SKM-1 treated with dmso at 0.1 percent for 144 hours (cell line): ENCODE data around the gene RUNX1.

ENCODE experiments used
- DNase-seq: peaks from one replicate; lab custom pipeline; 2025; ENCODE audit not compliant: unreplicated experiment; lab: John Stamatoyannopoulos, UW

The RUNX1 gene

DNA sequence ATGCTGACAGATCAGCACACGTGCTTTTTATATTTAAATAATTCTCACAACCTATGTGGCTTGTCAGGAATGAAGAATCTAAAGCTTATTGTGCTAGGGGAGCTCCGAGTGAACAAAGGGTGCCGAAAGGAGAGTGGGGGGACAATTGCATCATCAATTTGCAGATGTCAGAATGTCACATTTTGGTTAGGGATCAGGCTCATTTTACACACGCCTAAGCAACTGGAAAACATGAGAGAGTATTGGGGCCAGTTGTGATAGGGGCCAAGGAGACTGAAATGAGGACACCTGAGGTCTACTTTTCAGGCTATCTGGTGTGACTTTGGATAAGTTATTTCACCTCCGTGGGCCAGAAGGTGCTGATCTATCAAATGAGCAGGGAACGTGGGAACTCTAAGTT is 31.8 kb downstream of the RUNX1 start:
- no peak for DNase-seq

DNA sequence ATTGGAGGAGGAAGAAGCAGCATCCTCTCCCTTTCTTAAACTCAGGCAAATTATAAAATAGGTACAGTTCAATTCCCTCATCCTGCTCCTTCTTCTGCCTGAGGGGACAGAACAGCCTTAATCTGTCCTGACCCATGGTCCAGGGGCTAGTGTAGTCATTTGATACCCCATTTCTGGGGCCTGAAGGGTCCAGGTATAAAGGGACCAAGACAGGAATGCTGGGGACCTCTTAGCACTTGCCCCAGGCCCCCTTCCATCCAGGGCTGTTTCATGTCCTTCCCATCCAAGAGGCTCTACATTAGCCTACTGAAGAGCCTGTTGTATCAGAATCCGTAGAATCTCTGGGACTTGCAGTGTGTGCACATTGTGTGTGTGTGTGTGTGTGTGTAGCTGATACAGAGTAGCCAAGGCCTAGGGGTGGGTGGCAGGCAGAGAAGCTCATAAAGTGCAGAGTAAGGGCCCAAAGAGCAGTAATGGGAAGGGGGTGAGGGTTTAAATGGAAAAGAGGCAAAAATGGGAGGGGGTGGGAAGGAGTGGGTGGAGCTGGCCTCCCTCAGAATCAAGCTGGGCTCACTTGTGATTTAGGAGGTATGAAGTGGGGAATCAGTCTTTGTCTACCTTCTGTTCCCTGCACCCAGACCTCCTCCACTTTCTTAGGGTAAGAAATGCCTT is 32.4 kb downstream of the RUNX1 start:
- no peak for DNase-seq

DNA sequence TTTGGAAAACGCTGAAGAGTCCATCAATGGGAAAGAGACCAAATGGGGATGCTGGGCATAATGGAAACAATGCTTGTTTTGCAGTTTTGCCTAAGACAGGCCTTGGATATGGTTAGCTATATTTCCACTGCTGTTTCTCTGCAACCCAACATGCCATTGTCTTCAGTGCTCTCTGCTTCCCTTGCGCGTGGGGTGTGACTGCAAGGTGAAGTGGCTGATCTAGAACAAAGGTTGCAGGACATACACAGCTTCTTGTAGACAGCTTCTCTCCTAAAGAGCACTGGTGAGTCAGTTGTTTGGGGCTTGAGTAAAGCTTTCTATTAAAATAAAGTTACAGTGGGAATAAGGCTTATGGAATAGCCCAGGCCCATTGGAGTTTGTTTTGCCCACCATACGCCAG is 33.0 kb downstream of the RUNX1 start:
- DNase-seq: no peak

DNA sequence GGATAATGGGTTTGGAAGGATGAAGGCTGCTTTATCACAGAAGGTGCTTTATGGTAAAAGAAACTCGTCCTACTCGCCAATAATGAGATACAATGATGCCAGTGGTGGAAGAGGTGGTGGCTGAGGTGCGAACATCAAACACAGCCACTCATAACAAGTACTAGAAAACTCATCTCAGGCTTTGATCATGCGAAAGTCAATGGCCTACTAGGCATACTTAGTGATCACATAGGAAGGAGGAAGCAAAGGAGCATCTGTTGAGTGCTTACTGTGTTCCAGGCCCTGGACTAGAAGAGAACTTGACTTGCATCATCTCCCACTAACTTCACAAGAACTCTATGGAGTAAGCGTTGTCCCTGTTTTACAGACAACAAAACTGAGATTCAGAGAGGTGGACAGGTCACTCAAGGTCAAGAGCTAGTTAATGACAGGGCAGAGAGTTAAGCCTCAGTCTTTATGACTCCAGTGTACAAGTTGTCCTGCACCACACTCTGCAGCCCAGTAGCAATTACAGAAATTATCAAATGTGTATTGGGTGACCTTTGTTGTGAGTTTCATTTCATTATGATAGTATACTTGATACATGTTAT is 33.6 kb downstream of the RUNX1 start:
- no peak for DNase-seq

DNA sequence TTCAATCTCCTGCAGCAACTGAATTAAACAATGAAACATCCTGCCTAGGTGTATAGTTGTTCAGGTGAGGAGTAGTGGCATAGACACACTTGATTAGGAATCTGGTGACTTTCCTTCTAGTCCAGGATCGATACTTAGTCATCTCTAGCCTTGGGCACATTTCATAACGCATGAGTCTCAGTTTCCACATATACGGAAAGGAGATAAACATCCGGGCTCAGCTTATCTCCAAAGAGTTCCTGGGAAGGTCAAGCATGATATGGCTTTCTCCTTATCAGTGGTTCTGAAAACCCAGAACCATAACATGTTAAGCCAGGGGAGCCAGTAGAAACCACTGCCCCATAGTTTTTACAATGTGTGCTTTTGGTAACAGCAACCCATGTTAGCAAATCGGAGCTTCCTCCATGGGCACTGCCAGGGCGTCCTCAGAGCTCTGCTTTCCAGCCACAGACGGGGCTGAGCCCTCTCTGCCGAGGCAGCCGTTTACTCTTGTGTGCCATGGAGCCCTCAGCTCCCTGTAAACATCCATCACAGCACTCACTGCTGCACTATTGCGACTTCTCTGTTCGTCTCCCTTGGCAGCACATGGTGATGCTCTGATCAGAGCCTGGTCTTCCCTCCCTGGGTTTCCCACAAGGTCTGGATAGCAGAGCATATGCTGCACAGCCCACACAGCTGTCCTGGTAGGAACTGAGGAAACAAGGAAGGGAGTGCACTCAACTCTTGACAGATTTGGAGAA is 34.6 kb downstream of the RUNX1 start:
- no peak for DNase-seq

DNA sequence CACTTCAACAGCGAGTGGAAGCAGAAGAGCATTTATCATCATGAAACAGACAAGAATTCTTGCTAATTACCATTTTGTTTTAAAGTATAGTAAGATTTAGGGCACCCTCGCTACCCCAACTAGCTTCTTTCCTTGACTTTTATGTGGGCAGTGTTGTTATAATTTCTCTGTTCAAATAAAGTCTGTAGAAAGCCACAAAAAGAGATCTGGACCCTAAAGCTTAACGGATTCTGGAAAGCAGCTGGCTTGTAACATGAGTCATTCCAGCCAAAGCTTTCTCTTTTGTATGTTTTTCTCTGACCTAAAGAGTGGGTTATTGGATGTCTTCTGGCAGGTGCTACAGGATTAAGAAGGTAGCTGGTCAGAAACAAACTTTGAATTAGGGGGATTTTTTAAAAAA is 37.4 kb downstream of the RUNX1 start:
- DNase-seq: no peak

DNA sequence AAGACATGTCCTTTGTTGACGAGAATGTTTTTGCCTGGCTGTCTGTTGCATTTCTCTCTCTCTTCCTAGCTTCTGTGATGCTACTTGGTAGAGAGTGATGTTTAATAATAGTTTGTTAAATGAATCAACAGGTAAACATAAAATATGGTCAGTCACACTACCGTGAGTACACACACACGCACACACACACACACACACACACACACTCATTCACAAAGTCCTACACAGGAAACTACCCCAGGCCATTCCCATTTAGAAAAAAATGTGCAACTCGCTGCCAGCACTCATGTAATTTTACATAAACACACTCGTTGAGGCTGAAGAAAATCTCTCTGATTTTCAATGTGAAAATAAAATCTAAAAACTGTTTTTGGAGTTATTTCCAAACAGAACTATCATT is 38.7 kb downstream of the RUNX1 start:
- DNase-seq: no peak

DNA sequence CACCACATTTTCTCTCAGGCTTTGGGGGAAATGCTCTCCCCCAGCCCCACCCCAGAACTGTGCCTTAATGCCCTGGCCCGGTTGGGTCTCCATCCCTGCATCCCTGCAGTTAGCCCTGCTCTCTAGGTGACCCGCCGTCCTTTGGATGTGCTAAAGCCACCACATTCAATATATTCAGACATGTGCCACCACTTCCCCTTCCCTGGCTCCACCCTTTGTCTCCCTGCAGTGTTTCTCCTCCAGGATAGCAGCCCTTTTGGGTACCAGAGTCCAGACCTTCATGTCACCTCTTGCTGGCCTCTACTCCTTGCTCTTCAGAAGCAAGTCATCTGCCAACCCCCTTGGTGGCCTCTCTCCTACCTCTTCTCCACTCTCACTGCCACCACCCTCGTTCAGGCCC is 41.8 kb downstream of the RUNX1 start:
- DNase-seq: no peak

DNA sequence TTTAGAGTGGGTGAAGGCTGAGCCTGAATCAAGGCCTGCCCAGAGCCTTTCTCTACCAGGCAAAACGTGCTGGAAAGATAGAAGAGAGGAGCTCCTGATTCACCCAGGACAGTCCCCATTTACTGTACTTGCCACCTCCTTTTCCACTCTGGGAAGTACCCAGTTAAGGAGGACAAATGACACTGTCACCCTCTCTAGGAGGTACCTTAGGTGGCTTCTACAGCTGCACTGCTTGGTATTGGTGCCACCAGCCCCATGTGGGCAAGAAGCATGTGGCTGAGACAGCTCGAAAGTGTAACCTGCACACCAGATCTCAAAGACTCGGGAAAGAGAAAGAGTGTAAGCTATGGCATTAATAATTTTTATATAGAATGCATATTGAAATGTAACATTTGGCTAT is 42.3 kb downstream of the RUNX1 start:
- no peak for DNase-seq

DNA sequence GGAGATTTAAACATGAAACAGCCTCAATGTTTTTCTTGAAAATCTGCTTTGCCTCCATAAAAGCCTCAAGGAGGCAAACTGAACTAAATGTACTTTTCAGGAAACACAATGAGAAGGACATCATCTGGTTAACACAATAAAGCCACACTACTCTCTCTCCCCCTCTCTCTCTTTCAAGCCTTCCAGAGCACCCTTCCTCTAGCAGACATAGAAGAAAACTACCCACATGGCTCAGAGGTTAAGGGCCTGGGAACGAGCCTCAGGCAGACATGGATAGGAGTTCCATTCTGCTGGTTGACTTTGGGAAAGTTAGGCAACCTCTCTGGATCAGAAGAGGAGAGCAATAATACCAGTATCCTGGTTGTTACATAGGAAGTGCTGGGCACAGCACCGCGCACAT is 42.9 kb downstream of the RUNX1 start:
- DNase-seq: no peak

DNA sequence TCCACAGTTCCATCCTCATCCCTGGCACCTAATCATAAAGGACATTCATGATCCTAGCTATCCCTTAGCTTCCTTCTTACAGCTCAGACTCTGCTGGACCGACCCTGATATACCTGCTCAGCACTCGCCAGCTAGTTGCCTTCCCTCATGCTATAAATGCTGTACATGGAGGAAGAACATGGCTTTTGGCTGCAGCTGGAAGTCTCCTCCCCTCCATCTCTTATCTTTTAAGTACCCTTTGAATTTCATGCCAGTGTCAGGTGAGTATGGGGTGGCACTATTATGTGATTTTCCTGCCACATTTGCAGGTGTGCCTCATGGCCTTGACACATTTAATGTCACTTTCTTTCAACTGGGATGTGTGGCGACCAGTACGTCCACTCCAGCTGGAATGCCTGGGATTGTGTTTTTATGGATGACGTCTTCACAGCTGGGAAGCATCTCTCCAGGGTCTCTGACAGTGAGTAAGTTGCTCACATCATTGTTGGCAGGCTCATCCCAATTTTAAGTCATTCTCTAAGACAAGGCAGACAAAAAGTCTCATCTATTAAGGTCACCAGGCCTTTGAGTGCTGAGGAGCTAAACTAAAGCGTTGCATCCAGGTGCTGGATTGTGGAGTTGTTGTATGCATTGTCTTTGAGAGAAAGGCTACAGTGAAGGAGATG is 43.4 kb downstream of the RUNX1 start:
- DNase-seq: no peak

DNA sequence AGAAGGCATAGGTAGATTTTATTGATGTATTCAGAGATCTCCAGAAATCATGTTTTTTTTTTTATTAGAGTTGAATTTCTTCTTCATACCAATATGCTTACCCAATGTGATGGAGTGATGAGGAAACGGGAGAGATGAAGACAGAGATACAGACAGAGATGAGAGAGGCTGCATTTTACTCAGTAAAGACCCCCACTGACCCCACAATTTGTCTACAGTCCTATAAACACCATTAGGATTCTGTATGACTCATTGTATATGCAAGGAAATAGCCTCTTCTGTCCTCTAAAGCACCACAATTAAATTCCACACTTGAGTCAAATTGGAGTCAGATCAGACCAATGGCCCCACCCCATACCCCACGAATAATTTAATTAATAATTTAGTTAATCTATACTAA is 44.0 kb downstream of the RUNX1 start:
- no peak for DNase-seq

DNA sequence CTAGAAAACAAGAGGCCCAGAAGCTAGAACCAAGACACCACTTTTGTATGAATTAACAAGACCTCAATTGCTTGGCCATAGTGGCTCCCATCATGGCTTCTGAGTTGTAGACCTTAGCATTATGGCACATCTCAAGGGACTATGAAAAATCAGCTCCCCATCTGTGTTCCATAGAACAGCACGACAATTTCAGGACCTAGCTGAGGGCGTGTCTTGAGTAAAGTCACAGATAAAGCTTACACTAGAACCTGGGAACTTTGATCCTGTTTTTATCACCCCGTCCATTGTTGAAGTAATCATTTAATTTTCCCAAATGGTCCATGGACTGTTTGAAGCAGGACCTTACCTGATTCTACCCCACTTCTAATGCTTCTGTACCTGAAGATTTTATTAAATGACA is 44.8 kb downstream of the RUNX1 start:
- no peak for DNase-seq

DNA sequence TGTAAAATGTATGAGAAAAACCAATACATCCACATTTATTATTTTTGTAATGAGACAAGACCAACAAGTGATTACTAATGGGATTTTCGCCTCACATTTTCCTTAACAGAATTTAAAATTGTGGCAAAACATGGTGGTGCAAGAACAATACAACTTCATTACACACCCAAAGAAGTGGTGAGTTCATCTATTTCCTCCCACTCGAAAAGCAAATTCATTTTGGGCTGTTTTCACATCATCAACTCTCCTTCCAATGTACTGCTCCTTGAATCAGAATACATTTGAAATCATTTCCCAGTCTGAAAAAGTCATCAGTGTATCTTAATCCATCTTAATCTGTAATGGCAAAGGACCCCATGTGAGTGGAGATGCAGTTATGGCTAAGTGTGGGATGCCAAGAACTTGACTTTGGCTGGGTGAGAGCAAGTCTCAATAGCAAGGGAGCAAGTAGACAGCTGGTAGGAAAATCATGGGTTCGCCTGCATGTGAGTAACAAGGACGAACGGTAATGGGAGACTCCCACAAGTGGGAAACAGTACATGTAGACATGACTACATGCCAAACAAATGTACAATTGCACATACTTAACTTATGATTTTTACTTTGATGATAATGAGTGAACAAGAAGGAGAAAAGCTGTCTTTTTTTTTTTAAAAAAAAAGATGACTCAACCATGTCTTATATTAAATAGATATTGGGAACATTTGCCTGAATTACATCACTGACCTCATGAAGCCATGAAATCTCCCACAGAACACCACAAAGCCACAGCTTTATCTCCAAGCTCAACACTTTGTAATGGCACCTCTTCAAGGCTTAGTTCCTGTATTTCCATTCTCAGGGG is 46.0 kb downstream of the RUNX1 start:
- peak; percentile 40 for DNase-seq

DNA sequence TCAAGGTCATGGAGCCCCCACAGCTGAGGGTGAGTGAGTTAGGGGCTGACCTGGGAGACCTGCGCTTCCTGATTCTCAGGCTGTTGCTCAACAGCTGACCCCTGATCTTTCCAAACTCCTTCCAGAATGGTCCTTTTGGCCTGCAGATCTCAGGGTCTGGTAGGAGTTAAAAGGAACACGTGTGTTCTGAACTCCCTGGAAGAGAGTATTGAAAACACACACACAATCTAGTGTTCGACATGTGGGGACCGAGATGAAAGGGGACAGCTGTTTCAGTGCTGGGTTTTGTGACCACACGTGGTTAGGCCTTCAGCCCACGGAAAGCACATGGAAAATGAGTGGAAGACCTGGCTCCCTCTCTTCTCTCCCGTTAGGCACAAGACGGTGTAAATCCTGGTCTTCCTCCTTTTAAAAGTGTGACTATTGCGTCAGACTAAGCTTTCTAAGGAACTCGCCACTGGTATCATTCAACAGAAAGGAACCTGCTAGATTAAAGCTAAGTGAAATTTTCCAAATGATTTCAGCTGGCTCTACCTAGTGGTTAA is 49.6 kb downstream of the RUNX1 start:
- no peak for DNase-seq

DNA sequence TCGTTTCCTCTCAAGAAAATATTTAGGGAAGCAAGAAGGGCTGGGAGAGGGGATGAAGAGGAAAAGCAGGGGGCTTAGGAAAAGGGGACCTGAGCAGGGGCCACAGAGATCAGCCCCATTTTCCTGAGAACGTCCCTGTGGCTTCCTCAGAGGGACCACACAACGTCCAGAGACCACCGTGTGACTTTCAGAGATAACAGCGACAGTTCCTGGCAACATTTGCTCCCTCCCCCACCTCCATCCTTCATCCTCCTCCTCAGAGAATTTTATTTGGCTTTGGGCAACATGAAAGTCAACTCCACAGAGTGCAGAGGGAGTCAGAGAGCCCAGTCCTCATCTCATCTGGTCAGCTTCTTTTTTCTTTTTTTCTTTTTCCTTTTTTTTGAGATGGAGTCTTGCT is 50.9 kb downstream of the RUNX1 start:
- no peak for DNase-seq

DNA sequence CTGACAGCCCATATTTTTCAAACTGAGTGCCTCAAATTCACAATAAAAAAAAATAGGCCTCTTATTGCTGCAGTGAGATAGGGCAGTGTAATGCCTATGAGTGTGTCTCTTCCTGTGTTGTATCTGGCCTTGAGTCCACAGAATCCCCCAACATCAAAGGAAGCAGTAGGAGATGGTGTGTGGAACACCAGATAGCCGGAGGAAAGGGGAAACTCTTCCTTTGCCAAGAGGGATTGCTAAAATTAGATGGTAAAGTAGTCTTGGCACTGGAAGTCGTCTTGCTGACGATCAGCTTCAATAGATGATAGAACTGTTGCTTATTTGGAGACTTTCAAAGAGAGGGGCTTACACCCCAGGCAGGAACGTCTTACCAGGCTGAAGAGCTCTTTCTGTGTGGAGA is 51.8 kb downstream of the RUNX1 start:
- no peak for DNase-seq

DNA sequence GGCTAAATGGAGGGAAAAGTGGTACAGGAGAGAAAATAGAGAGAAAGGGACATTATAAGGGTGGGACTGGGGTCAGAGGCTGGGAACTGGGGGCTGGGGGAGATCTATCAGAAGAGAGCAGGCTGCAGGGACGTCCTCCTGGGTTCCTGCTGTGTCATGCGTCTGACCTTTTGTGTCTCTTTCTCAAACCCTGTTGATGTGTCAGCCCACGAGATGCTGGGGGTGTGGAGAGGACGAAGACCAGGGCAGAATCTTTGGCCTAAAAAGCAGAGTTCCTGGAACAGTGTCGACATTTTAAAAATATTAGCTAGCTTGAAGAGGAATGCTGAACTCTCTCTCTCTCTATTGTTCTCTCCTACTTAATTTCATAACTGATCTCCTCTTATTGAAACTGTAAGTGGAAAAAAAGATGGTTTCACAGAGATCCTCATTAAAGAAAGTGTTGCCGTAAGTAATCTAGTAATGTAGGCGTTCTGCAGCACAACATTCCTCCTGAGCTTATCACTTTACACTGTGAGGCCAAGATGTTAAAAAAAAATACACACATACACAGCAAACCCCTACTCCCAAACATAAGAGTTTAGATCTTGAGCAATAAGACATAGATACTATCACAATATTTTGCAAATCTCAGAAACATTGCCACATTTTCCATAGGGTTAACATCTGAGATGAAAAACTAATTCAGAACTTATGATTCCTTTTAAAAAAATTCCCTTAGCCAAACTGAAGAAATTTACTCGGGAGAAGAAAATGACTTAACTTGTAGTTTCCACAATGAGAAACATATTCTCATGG is 52.6 kb downstream of the RUNX1 start:
- DNase-seq: no peak

DNA sequence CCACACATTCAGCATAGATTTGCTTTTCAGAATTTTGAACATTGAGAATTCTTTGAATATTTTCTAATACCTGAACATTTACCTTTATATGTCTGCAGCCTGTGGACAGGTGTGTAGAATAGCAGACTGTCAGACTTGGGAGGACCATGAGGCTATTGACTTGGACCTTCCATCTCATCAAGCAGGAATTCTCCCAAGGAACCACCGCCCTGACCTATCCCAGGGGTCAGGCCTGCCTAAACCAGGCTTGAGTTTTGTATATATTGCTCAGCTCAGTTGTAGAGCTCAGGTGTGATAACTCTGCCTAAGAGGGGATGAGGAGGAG is 53.2 kb downstream of the RUNX1 start:
- no peak for DNase-seq
